SK-N-DZ (cell line): ENCODE measurements around the gene ALPG.
"Not testable (repeated sequence)": the region's sequence is repeated elsewhere in the genome, so short reads cannot be mapped to it uniquely, and the experiment has no call there.

Experiments used
- DNase-seq: peaks from one replicate; pipeline ENCODE4 v3.0.0-alpha.2; 2015; ENCODE audit warnings: low spot score

The ALPG gene

DNA sequence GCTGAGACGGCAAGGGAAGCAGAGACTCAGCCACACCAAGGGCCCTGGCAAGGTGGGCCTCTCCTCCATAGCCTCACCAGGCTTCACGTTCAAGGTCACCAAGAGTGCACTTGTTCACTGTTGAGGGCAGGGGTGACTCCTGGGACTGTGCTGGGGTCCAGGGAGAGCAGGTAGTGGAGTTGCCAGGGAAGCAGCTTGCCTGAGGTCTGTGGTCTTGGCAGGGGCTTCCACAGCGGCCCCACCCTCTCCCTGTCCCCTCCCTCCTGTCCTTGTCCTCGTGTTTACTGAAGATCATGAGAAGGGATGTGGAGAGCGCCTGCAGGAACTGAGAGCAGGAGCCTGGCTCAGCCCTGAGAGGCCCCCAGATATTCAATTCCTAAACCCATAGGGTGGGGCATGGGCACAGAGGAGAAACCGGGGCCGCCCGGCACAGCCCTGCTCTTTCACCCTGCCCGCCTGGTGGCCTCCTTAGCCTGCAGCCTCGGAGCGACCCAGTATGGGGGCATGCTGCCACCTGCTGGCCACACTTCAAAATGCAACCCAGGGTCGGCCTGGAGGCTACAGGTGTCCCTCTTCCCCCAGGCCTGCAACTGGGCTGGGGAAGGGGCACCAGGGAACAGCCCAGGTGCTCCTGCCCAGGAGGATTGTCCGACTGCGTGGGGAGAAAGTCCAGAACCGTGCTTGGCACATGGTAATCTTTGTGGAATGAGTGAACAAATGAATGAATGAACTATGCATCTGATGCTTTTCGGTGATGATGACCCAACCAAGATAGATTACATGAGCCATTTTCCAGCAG is 33.8 kb downstream of the ALPG start:
- DNase-seq, result peak; percentile 70

DNA sequence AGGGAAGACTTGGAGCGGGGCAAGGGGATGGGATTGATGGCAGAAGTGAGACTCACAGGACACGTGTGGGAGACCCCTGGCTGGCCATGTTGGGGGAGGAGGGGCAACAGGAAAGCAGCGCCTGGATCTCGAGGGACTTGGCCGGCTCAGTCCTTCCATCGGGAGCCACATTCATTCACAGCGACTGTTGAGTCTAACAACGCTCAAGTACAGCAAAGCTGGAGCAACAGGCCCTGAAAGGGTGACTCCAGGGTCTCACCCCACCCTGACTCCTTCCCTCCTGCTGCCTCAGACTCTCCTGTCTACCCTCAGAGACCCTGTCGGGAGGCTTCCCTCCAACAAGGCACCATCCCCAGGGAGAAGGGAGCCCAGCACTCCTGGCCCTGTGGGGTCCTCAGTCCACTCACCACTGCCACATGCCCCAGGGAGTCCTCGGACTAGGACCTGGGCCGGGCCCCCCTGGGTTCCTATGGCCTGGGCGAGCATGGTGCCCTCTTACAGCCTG is 34.6 kb downstream of the ALPG start:
- DNase-seq, result no peak

DNA sequence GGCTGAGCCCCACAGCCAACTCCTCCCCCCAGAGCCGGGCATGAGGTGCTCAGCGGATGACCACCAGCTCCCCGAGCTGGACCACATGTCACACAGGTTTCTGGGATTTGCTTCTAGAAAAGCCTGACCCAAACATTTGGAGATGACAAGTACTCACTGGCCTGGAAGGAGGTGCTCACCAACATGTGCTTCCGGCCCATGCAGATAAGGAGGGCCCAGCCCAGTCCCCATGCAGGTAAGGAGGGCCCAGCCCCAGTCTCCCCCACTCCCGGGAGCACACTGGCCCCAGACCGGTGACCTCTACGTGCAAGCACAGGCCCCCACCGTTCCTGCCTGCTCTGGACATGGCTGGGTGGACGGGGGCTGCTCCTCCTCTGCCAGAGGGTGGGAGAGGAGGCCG is 35.3 kb downstream of the ALPG start:
- DNase-seq, result not testable (repeated sequence)

DNA sequence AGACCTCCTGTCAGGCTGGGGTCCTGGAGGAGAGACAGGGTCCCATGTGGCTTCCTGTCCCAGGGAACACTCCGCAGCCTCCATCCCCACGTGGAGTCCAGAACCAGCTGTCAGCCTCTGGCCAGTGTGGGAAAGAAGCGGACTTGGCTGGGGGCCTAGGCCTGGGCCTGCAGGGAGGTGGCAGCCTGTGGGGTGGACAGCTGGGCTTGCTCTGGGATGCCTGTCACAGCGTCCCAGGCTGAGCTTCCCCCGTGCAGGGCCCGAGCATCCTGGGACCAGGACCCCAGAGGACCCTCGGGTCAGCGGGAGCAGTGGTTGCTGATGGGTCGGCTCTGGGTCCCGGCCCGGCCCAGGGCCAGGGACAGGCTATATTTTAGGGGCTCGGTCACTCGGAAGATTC is 35.8 kb downstream of the ALPG start:
- DNase-seq, result not testable (repeated sequence)

DNA sequence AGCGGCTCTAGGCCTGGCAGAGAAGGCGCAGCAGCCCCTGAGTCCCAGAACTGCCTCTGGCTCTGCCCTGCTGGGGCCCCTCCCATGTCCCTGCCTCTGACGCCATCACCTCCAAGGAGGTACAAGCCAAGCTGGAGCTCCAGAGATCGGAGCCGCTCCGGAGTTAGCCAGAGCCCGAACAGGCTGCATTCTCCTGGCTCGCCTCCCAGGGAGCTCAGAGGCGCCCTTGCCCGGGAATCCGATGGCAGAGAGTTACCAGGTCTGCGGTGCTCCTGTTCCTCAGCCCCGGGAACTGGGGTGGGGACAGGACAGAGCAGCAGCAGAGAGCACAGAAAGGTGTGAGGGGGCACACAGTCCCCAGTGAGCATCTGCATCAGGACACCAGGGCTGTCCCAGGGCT is 36.4 kb downstream of the ALPG start:
- not testable (repeated sequence) for DNase-seq

DNA sequence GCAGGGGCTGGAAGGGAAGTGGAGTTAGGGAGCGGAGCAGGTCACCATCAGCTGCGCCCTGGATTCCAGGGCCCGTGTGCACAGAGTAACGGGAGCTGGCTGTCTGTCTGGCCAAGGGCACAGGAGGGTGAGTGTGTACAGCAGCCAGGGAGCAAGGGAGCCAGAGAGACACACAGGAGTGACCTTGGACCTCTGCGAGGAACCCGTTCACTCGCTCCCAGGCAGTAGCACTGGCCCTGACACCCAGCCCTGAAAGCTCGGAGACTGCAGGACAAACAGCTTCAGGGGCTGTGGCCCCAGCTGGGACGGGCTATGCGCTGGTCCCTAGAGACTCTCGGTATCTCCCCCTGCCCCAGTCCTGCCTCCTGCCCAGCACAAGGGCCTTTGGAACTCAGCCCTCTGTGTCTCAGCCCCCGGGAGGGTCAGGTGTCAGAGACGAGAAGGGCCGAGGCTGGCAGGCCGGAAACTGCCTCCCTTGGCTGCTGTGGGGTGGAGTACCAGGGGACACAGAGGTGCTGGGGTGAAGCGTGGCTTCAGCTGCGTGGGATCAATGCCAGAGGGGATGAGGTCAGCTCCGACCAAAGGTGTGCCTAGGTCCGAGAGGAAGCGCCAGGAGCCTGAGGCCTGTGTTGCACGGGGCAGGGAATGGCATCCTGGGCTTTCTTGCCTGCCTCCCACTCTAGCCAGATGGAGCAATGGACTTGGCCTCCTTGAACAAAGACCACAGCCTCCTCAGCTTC is 37.2 kb downstream of the ALPG start:
- DNase-seq, result not testable (repeated sequence)

DNA sequence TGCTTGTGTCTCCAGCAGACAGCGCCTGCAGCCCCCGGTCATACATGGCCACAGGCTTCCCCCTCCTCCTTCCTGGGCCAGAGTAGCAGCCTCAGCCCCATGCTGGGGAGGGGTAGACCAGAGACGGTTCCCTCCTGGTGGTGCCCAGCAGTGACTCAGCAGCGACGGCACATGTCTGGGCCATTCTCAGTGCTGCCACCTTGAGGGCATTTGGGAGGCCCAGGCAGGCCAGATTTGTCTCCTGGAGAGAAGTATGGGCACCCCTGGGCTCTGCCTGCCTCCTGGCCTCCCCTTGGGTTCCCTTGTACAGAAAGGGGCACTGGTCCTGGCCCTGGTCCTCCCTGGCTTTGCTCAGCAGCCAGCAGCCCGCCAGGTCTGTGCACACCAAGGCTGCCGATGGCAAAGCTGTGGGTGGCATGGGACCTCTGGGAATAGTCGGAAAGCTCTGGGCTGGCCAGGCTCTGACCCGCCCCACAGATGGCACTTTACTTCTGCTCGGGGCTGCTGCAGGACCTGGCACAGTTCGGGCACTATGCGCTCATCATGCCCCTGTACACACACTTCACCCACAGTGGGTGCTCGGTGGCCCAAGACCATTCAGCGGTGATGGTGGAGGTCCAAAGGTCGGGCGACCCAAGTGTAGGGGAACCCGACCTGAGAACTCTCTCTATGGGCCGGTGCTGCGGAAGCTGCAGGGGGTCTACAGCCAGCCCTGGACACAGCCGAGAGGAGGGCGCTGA is 37.9 kb downstream of the ALPG start:
- peak; percentile 50 for DNase-seq

DNA sequence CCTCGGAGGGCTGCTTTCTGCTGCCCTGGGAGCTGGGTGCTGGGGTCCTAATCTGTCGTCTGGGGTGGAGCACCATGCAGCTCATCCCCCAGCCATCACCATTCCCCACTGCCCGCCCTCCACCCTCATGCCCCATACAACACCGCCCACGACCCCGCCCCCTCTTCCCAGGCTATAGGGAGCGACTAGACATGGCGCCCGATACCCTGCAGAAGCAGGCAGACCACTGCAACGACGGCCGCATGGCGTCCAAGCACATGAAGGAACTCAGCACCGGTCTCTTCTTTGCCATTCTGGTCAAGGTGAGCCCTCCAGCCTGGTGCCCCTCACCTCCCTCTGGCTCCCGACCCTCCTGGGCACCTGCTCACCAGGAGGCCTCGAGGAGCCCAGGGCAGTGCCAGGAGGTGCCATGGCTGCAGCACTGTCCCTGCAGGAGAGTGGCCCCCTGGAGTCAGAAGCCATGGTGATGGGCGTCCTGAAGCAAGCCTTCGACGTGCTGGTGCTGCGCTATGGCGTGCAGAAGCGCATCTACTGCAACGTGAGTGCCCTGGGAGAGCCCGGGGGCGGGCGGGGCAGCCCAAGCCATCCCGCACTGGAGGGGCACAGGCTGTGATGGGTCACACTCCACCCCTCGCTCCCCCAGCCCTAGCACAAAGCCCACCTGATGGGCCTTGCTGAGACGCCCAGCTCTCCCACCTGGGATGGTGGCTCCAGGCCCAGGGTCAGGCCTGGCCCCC is 38.7 kb downstream of the ALPG start:
- DNase-seq, result not testable (repeated sequence)

DNA sequence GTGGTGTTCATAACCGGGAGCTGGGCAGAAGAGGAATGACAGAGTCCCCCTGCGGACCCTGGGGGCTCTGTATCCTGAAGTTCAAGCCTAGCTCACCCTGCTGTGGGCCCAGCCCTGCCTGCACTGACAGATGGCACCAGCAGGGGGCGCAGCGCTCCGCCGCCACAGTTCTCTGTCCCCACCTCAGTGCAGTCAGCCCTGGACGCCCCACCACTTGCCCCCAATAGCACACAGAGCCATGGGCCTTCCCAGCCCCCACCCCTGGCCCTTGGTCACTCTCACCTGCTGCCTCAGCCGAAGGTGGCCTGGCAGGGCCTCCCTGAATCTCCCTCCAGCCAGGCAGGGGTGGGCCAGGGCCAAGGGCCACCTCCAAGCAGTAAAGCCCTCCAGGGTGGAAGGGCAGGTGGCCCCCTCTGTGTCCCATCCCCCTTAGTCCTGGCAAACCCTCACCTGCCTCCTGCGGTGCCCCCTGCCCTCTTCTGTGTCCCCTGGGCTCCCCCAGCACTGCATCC is 39.7 kb downstream of the ALPG start:
- DNase-seq, result not testable (repeated sequence)

DNA sequence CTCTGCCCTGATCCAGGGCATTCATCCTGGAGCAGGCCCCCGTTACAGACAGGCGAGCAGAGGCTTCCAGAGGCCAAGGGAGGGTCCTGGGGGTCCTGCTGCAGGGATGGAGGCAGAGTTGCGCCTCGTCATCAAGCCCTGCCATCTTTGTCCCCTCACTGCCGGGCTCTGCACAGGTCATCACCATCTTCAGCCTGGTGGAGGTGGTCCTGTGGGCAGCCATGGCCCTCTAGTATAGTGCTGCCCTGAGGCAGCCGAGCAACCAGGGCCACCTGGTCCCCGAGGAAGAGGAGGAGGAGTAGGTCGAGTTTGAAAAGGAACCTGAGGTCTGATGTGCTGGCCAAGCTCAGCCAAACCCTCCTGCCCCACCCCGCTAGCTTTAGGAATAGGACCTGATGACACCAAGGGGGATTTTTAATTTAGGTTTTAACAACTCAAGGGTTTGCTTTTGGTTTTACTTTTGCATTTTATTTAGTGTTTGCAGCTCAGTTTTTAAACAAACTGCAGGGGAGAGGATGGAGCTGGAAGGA is 40.5 kb downstream of the ALPG start:
- DNase-seq, result no peak

DNA sequence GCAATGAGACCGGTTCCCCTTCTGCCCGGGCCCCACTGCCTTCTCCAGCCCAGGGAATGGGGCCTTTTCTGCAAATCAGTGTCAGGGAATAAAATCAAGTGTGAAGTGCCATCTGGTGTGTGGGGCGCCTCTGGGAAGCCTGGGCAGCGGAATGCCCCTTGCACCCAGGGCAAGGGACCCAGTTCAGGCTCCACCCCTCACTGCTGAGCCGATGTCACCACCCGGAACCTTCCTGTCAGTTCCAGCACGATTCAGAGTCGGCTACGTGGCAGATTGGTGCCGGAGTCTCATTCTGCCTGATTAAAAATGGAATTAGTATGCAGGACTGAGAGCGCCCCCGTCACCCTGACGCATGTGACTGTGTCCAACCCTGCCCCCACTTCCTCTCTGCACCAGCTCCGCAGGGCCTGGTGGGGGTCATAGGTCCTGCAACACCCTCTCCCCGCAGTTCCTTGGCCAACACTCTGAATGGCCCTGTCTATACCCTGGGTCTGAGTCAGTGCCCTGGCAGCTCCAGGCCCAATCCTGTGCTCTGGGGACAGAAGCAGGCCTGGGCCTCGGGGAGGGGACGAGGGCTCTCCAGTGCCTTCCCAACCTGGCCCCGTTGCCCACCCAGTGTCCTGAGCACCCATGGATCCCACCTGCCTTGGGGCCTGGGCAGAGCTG is 41.1 kb downstream of the ALPG start:
- no peak for DNase-seq

DNA sequence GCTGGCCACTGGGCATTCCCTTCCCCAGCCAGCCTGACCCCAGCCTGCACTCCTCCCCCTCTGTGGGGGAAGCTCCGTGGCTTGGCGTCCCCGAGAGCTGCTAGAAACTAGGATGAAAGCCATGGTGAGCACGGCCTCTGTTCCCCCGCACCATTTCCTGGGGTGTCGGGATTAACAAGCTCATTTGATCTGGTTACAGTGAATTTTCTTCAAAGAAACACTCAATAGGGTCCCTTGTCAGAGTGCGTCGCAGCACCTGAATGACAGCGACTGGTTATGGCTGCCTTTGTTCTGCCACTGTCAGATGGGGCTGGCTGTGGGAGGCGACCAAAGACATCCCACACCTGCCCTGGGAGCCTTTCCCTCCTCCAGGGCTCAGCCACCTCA is 41.7 kb downstream of the ALPG start:
- DNase-seq, result no peak

DNA sequence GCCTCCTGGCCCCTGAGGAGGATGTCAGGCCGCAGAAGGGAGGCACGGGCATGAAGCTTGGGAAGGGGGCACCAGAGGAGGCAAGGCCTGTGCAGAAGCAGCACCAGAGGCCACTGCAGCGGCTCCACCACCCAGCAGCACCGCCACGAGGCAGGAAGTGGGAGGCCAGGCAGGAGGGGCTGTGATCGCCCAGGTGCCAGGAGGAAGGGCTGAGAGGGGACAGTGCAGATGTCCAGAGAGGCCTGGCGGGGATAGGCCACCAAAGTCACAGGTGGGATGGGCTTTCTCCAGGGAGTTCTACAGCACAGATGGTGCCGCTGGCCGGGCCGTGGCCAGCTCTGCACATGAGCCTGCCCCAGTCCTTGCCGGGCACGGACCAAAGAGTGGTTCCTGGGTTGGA is 43.3 kb downstream of the ALPG start:
- DNase-seq, result no peak

DNA sequence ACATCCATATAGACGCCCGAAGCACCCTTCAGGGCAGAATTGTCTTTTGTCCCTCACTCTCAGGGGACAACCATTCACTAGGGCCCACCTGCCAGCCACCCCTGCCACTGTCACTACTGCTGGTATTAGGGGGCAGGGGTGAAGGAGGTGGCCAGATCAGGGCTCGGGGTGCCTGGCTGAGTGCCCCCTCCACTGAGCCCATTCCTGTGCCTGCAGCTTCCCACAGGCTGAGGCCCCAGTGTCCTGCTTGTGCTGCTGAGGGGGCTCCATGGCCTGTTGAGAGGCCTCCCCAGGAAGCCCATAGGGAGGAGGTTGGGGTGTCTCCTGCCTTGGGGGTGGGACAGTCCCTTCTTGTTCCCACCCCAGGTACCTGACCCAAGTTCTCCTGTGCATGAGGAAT is 45.0 kb downstream of the ALPG start:
- not testable (repeated sequence) for DNase-seq

DNA sequence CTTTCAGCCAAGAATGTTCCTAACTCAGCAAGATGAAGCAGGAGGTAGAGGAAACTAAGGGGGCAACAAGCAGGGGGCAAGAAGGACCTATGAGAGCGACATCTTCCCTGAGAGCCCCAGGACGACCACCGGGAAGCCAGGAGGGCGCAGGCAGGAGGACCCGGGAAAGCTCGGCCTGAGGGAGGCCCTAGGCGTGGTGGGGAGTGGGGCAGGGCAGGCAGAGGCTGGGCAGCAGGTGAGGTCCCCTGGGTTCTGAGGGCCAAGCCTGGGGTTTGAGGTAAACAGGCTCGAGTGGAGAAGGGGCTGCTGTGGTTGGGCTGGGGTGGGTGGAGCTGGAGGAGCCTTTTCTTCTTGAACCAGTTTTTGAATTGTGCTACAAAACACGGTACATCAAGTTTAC is 48.0 kb downstream of the ALPG start:
- DNase-seq, result no peak

DNA sequence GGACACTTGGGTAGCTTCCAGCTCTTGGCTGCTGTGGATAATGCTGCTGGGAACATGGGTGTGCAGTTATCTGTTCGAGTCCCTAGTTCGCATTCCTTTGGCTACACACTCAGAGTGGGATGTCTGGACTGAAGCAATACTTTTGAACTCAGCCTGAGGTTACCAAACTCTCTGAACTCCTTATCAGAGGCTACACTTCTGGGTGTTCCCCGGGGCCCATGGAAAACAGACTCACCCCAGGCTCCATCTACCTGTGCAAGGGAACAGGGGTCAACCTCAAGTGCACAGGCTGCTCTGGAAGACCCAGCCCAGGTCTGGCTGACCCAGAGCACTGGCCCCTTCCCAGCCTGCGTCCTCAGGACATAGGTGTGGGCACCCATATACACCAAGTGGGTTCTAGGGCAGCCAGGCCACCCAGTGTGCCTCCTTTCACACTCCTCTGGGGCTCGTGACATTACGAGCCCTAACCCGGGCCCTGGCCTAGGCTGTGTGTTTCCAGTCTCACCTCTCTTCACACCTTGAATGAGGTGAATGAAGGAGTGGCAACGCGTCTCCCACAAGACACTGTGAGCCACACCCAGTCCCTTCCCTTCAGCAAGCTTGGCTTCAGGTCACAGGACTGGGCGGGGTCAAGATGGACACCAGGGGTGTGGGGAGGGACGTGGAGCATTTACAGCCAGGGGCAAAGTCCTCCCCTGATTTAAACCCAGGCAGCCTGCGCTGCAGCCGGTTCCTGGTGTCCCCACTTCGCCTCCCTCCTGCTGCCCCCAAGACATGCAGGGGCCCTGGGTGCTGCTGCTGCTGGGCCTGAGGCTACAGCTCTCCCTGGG is 49.0 kb downstream of the ALPG start, which contains the start of gene ALPI:
Gene ALPI (plus strand): TSS at position 728 of the 830 bp plus-strand sequence. CDS start 47 bp downstream, at position 775.
- DNase-seq, result no peak

DNA sequence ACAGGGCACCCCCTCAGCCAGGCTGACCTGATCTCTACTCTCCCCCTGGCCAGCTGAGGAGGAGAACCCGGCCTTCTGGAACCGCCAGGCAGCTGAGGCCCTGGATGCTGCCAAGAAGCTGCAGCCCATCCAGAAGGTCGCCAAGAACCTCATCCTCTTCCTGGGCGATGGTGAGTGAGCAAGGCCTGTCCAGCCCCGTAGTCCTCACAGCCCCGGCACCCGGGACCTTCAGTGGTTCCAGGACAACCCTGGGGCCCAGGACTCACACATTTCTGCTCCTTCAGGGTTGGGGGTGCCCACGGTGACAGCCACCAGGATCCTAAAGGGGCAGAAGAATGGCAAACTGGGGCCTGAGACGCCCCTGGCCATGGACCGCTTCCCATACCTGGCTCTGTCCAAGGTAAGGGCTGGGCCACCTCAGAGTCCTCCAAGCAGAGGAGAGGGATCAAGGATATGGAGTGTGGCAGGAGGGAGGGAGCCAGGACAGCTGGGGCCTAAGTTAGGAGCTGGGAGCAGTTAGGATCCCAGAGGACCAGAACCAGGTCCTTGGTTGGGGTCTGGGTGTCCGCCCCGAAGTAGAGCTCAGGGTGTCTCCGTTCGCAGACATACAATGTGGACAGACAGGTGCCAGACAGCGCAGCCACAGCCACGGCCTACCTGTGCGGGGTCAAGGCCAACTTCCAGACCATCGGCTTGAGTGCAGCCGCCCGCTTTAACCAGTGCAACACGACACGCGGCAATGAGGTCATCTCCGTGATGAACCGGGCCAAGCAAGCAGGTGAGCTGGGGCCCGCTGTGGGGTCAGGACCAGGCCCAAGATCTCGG is 49.9 kb downstream of the ALPG start:
- no peak for DNase-seq
